GM21528 (cell line): ENCODE data around the gene DCC.

ENCODE experiments used
- ATAC-seq: cut with Tn5 transposase; IDR thresholded peaks from one replicate; pipeline ENCODE4 v1.9.1; 2021; ENCODE audit warnings: mild to moderate bottlenecking, moderate library complexity; ENCODE audit not compliant: unreplicated experiment, low FRiP score

Gene DCC

DNA sequence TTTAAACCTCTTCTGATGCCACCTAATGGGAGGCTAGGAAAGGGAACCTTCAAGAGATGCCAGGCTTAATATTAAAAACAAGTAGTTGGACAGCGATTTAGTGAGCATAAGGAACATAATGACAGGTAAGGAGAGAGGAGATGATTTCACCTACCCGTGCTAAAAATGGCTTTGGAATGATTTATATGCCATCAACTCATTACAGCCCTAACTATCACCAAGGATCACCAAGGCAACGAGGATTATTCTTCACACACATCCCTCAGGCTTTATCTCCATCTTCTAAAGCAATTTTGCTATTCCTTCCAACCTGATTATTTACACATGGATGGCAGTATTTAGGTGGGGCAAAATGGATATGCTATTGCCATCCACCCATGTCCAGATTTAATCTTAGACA is 237.8 kb downstream of the DCC start:
- no peak for ATAC-seq

GRCh38 chr18:52582061-52582460 is 242.1 kb downstream of the DCC start:
- ATAC-seq = no peak

DNA sequence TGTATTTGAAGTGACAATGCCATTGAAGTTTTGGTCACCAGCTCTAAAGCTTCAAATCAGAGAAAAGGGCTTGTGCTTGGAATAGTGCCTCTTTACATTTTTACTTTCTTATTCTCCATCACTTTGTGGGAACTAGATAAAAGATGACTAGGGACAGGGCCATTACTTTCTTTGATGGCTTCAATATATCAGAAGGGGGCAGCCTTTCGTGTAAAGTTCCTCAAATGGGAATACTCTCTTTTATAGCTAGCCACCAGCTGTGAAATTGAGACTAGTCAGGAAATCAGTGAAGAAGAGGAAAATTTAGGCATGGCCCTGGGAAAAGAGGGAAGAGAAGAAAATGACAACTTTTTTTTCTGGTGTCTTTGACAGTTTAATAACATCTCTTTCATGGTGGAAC is 242.5 kb downstream of the DCC start:
- no peak for ATAC-seq

- ATAC-seq = no peak
Measured at GRCh38 chr18:52588931-52589330, 248.9 kb downstream of the DCC start.

- ATAC-seq = no peak
Measured at GRCh38 chr18:52596748-52597435, 256.9 kb downstream of the DCC start.

DNA sequence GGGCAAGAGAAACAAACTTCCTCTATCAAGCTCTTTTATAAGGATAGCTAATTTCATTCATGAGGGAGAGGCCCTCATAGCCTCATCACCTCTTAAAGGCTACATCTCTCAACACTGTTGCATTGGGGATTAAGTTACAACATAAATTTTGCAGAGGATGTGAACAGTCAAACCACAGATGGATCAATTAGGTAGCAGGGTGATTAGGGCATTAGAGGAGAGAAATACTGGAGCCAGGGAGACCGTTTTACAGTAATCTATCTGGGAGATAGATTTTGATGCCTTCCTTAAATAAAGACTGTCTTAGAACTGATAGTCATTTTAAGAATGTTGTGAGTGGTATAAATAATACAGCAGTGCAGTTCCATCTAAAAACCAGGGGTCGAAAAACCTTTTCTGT is 258.9 kb downstream of the DCC start:
- ATAC-seq = no peak

- no peak for ATAC-seq
Measured at GRCh38 chr18:52602820-52603219, 262.8 kb downstream of the DCC start.

- no peak for ATAC-seq
Measured at GRCh38 chr18:52605345-52605744, 265.3 kb downstream of the DCC start.

DNA sequence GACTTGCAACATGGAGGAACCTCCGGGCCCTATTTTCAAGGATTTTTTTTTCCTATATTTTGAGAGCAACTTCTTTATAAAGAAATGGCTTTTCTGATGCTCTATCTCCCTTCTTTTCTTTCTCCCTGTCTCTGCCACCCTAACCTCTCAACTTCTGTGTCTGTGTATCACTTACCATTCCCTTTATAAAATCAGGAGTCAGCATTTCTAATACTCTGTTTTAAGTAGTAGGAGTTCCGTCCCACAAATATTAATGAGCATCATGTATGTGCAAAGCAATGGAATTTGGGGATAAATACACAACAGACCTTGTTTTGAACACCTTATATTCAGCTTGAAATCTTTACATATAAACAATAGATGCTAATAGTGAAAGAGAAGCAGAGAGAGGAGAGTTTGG is 268.0 kb downstream of the DCC start:
- no peak for ATAC-seq

- ATAC-seq = no peak
Measured at GRCh38 chr18:52610451-52611115, 270.6 kb downstream of the DCC start.

GRCh38 chr18:52612406-52612805 is 272.4 kb downstream of the DCC start:
- no peak for ATAC-seq

GRCh38 chr18:52615321-52615720 is 275.3 kb downstream of the DCC start:
- no peak for ATAC-seq

DNA sequence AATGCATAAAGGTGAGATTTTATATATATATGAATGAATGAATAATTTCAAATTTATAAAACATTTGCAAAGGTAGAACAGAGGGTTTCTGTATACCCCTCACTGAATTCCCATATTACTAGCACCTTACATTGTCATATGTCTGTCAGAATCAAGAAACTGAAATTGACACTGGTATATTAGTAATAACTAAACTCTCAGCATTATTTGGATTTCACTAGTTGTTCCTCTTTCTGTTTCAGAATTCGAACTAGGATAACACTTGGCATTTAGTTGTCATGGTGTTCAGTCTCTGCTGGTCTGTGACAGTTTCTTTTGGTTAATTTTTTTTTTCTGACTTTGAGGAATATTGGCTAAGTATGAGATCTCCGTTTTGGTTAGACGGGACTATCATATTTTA is 275.9 kb downstream of the DCC start:
- no peak for ATAC-seq

DNA sequence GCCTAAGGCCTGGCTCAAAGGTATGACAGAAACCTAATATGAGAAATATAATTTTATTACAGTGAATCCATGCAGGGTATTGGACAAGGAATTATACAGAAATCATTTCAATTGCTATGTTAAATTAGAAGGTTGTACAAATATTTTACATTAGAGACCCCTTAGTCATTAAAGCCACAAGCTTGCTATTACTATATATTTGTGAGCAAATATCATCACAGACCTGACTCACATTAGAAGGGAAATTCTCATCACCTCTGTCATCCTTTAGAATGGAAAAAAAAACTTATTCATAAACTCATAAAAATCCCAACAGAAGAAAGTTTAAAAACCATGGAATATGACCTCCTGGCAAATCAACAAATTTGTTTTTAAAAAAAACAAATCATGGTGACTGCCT is 277.9 kb downstream of the DCC start:
- no peak for ATAC-seq

DNA sequence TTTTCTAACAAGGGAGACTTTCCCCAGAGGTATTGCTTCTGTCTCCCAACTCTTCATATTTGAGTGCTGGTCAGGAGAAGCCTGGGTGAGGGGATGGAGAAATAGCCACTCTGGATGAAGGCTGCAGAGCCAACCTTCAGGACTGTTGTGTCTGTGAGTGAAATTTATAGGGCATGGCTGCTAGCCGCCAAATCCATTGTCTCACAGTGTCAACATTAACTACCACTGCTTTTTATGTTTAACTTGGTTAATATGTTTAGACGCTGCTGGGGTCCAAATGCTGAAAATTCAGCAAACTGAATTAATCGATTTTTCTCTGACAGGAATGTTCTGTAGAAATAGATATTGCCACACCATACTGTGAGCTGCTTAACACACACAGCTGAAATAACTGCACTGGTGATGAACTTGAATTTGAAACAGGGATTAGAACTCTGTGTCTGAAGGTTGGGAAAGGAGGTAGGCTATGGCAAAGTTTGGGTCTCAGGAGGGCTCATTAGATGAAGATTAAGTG is 281.0 kb downstream of the DCC start:
- ATAC-seq = no peak

- no peak for ATAC-seq
Measured at GRCh38 chr18:52624702-52625101, 284.7 kb downstream of the DCC start.

DNA sequence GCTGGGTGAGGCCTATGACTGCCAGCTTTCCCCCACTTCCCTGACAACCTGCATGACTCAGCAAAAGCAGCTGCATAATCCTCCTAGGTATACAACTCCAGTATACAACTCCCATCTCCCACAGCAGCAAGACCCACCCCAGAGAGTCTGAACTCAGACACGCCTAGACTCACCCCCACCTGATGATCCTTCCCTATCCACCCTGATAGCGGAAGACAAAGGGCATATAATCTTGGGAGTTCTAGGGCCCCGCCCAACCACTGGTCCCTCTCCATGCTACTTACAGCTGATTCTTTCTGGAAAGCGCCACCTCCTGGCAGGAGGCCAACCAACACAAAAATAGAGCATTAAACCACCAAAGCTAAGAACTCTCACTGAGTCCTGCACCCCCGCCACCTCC is 296.5 kb downstream of the DCC start:
- no peak for ATAC-seq

DNA sequence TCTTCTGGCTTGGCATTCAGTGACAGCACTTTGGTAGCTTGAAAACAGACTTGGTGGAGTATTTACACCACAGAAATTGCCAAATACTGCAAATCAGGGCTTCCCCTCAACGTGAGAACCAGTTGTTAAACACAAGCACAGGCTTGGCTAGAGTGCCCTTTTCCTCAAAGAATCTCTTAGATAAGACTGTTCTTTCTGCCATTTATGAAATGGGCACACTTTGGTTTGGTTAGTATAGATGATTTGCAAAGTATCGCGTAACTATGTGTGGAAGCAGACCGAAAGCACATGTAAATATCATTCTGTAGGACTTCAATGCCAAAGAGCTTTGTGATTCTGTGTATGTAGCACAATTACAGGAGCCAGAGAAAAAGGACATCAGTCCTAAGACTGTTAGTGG is 308.2 kb downstream of the DCC start:
- ATAC-seq = no peak

- ATAC-seq = no peak
Measured at GRCh38 chr18:52652391-52652790, 312.4 kb downstream of the DCC start.

- no peak for ATAC-seq
Measured at GRCh38 chr18:52657043-52657805, 317.2 kb downstream of the DCC start.

- no peak for ATAC-seq
Measured at GRCh38 chr18:52667463-52668065, 327.6 kb downstream of the DCC start.
